Measurements from ENCODE around the gene AKR1C8. TPM values are rescaled to one million over a fixed set of nuclear protein-coding genes. Genes with fewer than 3 reads are reported as not detected.
"Not testable (repeated sequence)": the region's sequence is repeated elsewhere in the genome, so short reads cannot be mapped to it uniquely, and the experiment has no call there.

AKR1C8 gene
- total RNA-seq, 1 experiment from 2014 or later: 0.08 TPM

DNA sequence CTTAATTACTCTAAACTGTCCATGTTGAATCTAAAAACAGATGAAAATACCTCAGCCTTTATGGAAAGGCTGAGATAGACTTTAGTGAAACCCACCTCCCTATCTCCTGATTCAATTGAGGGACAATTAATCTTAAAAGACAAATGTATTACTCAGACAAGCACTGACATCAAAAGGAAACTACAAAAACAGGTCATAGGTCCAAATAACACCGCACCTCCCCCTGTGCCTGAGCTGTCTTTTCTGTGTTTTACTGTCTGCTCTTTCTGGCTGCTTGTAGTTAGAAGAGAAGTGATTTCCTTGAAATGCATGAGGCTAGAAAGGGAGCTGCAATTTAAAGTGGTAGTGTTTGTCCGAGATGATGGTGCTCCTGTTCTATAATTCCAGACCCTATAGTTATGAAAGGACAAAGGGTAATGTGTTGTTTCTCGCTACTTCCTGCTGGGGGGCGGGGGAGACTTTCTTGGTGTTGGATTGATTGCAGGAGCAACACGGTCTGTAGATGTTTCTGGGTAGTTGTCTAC, 16.0 kb downstream of the AKR1C8 start:
- no peak for DNase-seq (ENCODE audit: low spot score)

DNA sequence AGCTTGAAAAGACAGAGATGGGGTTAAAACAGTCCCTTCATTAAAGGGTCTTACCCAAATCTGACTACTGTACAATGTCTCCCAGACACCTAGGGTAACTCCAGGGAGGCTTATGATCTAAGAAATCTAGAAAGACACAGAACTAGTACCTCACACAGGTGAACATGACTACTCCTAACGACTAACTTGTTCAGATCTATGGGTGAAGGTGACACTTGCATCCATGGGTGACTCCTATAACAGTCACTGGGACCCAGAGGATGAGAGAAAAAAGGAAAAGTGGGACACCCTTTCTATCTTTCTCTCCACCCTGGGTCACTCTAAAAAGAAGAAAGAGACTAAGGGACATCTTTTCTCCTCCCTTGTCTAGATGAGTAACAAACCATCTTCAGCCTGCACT, 19.2 kb downstream of the AKR1C8 start:
- no peak for DNase-seq (ENCODE audit: low spot score)

DNA sequence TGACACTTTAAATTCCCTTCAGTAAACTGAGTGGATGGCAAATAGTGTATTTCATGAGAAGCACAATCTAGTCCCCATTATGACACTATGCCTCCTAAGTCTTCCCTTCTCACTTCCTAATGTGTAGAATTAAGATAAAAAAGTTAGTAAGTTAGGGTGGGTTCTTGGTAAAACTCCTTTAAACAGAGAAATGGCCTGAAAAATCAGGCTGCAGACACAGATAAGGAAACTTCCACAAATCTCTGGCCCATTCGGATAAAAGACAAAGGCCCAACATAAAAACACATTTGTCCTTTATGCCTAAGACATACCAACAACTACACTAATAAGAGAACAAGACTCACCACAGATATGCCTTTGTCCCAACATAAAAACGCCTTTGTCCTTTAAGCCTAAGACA, 21.5 kb downstream of the AKR1C8 start:
- no peak for DNase-seq (ENCODE audit: low spot score)

DNA sequence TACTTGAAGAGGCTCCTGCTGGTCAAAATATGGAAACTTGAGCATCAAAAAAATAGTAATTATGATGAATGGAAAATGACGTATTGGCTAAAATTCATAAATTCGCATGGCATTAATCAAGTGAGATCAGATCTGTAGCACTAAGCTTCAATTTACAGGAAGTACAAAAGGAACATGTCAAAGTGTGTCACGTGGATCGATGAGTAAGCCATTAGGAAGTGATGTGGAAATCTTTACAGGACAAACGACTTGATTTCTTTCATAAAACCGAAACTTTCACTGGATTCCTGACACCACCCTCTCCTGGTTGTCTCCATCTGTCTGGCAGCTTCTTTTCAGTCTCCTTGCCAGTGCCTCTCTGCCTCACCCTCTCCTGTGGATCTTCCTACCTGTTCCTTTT, 25.8 kb downstream of the AKR1C8 start:
- DNase-seq (ENCODE audit: low spot score): no peak

DNA sequence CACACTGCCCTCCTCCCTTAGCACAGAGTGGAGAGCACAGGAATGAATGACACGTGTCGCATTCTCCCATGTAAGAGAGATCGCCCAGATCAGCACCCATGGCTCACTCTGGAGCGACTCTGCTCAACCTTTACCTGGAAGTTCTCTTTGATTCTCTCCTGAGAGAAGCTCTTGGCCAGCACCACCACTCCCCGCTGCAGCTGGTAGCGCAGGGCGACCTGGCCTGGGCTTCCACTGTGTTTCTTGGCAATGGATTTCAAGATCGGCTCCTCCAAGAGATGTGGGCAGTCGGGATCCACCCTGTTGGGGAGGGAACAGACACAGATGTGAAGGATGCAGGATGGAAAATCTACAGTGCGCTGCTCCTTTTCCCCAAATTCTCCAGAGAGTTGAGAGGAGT, 27.4 kb downstream of the AKR1C8 start:
- DNase-seq (ENCODE audit: low spot score): no peak

DNA sequence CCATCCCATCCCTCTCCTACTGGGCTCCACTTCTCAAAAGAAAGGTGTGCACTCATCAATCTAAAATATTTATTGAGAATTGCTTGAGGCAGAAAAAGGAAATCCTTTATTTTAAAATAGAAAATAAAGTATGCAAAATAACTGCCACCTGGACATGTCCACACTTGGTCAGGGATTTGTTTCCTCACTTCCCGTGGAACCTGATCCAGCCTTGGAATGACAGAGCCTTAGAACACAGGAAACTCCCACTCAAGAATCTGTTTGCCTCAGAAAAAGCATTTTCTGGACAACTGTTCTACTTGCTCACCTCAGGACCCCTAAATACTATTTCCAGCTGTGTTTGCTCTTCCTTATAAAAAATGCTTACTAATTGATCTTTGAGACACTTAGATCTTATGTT, 29.0 kb downstream of the AKR1C8 start:
- no peak for DNase-seq (ENCODE audit: low spot score)

DNA sequence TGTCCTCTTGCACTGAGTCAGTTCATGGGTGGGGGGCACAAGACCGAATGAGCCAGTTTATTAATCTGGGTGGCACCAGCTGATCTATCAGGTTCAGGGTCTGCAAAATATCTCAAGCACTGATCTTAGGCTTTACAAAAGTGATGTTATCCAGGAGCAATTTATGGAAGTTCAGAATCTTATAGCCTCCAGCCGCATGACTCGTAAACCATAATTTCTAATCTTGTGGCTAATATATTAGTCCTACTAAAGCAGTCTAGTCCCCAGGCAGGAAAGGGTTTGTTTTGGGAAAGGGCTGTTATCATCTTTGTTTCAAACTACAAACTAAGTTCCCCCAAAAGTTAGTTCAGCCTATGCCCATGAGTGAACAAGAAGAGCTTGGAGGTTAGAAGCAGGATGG, 33.9 kb downstream of the AKR1C8 start:
- no peak for DNase-seq (ENCODE audit: low spot score)

DNA sequence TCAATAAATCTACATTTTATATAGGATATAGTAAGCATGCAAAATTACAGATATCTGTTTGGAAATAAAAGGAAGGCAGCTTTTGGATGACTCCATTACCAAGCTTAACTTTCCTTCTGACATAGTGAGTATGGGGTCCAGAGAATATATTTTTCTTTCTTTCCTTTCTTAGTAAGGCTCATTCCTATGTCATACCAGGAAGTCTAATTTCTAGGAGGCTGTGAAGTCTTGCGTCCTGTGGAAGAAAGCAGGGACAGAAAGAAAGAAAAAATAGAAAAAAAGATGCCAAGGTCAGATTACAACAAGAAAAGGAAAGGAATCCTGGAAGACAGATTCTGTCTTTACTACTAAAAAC, 36.3 kb downstream of the AKR1C8 start:
- DNase-seq (ENCODE audit: low spot score): no peak

DNA sequence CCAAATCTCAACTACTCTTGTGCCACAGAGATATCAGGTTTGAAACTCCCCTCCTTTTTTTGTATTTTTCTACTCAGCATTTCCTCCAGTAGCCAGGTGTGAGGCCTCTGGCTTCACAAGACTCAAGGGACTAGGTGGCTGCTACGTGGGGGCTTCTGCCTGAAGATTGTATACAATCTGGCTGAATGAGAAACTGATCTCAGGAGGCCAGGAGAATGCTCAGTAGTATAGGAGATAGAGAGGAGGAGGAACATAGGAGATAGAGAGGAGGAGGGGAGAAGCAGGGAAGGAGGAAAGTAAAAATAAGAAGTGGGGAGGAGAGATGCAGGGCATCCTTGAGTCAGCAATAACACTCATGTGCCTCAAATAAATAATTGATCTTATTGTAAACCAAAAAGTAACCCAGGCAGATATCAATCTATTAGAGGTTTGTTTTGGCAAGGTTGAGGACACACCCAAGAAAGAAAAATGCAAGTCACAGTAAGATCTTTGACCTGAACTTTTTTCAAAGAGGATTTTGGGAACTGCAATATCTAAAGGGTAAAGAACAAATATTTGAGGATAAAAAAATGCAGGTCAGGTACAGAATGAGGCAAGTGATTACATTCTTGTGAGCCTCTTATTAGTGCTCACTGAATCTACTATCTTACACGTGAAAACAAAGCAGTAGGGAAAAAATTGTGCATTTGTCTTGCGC, 36.8 kb downstream of the AKR1C8 start:
- DNase-seq (ENCODE audit: low spot score): no peak

DNA sequence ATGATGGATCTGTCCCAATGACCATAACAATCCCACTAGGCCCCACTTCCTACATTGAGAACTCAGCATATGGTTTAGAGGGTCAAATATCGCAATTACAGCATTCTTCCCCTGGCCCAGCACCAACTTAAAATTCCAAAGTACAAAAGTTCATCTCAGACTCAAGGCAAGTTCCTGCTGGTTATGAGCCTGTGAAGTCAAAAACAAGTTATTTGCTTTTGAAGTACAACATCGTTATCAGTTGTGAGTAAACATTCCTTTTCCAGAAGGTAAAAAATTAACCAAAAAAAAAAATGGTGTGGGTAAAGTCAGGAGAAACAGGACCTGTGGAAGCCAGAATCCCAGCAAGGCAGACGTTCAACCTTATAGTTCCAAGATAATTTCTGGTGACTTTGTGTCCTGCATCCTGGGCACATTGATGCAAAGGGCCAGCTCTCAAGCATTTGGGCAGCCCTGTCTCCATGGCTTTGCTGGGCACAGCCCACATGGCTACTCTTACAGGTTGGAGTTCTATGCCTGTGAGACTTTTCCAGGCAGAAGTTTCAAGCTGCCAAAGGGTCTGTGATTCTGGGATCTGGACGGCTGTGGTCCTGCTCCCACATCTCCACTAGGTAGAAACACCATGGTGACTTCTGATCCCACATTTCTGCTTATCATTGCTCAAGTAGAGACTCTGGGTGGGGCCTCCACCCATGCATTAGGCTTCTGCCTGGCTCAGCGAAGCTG, 37.5 kb downstream of the AKR1C8 start:
- no peak for DNase-seq (ENCODE audit: low spot score)

DNA sequence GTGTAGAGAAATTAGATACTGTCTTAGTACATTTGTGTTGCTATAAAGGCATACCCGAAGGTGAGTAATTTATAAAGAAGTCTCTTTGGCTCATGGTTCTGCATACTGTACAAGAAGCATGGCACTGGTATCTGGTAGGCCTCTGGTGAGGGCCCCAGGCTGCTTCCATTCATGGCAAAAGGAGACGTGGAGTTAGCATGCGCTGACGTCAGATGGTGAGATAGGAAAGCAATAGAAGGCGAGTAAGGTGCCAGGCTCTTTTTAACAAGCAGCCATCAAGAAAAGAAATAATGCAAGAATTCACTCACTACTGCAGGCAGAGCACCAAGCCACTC, 38.1 kb downstream of the AKR1C8 start:
- DNase-seq (ENCODE audit: low spot score): no peak

DNA sequence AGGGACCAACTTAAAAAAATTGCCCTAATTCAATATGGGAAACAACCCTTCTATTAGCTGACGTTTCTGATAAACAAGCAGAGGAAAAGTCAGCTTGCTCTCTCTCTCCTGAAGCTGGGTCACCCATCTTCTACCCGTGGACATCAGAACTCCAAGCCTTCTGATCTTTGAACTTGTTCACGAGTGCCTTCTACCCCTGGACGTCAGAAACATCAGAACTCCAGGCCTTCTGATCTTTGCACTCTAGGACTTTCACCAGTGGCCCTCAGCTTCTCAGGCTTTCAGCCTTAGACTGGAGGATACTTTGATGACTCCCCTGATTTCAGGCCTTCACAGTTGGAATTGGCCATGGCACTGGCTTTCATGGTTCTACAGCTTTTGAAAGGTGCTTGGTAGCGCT, 41.8 kb downstream of the AKR1C8 start:
- DNase-seq (ENCODE audit: low spot score): no peak

DNA sequence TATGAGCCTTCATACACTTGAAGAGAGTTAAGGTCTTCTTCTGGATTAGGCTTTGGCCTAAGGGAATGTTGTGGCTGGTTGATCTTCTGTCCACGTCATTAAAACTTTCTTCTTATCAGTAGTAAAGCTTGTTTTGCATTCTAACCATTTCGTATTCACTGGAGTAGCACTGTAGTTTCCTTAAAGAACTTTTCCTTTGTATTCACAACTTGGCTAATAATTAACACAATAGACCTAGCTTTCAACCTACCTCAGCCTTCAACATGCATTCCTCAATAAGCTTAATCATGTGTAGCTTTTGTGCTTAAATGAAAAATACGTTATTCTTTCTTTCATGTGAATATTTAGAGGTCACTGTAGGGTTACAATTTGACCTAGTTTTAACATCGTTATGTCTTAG, 42.8 kb downstream of the AKR1C8 start:
- no peak for DNase-seq (ENCODE audit: low spot score)

DNA sequence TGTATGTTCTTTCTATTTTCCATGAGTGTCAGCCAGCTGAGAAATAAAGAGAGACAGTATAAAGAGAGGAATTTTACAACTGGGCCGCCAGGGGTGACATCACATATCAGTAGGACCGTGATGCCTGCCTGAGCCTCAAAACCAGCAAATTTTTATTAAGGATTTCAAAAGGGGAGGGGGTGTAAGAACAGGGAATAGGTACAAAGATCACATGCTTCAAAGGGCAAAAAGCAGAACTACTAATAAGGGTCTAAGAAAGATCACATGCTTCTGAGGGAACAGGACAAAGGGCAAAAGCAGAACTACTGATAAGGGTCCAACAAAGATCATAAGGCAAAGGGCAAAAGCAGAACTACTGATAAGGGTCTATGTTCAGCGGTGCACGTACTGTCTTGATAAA, 47.3 kb downstream of the AKR1C8 start:
- not testable (repeated sequence) for DNase-seq (ENCODE audit: low spot score)

DNA sequence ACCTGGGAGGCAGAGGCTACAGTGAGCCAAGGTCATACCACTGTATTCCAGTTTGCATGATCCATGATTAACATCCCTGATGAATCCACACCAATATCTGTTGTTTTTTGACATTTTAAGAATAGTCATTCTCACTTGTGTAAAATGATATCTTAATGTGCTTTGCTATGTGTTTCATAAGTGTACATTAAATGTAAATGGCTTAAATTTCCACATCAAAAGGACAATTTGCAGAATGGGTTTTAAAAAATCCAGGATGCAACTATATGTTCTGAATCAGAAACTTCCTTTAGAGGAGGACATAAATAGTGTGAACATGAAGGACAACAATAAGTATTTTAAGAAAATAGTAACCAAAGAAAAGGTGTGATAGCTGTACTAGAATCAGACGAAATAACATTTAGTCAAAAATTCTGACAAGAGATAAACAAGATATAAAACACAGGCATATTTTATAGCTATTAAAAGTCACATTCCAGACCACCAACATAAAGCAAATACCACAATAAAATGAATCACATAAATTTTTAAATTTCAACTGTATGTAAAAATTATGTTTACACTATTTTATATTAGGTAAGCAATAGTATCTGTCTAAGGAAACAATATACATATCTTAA, 48.4 kb downstream of the AKR1C8 start:
- no peak for DNase-seq (ENCODE audit: low spot score)

DNA sequence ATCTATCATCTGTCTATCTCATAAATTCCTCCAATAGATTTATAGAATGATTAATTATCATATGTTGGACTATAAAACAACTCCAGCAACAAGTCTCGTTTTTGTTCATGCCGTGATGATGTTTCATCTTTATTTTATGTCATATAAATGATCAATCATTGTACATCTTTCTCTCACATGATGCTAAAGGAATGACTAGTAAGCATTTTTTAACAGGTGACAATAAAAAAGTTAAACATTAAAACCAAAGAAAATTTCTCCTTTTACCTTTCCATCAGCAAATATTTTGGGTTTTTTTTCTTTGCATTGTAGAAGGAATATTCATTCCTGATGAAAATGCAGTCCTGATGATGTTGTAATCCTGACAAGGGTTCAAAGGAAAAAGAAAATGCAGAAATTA, 49.4 kb downstream of the AKR1C8 start:
- DNase-seq (ENCODE audit: low spot score): no peak

DNA sequence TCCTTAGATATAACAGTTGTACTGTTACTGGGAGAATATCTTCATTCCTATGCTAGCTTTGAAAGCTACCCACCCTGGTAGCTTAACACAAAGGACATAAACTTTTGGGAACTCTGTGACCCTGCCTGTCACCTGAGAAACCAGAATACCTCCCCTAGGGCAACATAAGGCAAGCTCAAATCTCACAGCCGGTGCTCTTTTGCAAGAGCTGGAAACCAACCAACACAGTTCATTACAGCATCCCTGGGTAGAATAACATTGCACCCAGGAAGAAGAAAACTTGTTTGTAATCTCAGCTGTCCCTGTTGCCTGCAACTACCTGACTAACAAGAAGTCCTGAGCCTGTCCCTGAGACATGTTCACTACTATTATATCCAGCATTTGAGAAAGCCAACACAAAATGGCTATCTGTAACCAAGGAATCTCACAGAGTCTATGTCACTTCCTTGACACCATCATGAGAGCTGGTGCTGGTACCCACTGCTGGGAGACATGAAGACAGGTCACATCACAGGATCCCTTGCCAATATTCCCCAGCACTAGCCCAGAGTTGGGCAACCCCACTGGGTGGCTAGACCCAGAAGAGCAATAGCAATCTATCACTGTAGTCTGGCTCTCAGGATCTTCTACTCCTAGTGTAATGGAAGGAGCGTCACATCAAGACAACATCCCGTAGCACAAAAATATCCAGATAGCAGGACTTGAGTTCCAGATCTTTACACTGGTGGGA, 59.5 kb downstream of the AKR1C8 start:
- DNase-seq (ENCODE audit: low spot score): no peak

DNA sequence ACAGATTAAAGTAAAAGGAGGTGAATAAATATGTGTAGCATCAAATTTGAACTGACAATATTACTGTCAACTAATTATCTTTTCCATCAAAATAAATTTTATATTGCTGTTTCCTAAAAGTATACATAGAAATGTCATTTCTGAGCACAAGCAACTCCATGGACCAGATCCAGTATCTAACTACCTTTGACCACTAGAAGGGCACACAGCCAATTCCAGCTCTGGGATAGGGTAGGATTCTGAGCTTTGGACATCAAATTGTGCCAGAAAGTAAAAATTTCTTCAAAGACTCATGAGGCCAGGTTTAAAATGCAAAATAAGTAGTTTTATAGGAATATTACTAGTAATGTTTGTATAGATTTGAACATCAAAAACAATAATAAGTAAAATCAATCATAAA, 61.1 kb downstream of the AKR1C8 start:
- DNase-seq (ENCODE audit: low spot score): no peak

DNA sequence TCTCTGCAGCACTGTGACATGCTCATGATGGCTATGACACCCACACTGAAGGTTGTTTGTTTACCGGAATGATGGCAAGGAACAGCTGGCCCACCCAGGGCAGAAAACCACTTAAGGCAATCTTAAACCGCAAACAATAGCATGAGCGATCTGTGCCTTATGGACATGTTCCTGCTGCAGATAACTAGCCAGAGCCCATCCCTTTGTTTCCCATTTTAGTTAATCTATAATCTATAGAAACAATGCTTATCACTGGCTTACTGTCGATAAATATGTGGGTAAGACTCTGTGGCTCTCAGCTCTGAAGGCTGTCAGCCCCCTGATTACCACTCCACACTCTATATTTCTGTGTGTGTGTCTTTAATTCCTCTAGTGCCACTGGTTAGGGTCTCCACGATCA, 65.0 kb downstream of the AKR1C8 start:
- DNase-seq (ENCODE audit: low spot score): not testable (repeated sequence)

DNA sequence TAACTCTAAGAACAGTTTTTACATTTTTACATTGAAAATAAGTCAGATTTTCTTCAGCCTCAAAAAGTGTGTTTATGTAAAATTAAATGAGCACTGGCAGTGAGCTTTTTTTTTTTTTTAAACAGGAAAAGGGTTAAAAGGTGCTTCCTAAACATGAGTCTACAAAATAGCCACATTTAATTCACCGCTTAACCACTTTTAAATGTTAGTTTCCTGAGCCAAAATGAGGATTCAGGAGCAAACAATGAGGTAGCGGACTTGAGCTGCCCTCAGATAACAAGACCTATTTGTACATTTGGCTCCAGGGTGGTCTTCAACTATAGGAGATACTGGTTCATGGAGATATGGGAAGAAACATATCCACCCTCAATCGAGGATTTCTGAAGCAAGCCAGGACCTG, 67.9 kb downstream of the AKR1C8 start:
- DNase-seq (ENCODE audit: low spot score): no peak

DNA sequence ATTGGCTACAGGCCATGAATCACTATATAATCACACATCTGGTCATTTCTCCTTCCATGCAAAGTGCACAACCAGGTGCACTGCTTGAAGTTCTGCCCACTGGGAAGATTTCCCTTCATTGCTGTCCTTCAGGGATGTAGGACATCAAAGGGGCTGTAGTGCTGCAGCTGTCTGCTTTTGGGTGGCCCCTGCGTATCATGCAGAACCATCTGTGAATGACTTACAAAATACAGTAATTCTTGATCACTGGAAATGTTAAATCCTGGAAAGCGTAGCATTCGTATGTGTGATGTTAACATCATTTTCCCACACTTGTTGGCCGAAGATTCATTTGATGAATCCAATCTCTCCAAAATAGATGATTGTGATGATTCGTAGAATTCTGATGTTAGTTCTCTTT, 68.3 kb downstream of the AKR1C8 start:
- DNase-seq (ENCODE audit: low spot score): no peak

DNA sequence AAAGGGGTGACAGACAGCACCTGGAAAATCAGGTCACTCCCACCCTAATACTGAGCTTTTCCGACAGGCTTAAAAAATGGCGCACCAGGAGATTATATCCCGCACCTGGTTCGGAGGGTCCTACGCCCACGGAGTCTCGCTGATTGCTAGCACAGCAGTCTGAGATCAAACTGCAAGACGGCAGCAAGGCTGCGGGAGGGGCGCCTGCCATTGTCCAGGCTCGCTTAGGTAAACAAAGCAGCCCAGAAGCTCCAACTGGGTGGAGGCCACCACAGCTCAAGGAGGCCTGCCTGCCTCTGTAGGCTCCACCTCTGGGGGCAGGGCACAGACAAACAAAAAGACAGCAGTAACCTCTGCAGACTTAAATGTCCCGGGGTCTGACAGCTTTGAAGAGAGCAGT, 75.1 kb downstream of the AKR1C8 start:
- not testable (repeated sequence) for DNase-seq (ENCODE audit: low spot score)

Data from H4 (cell line).